CD4-positive, alpha-beta T cell (primary cell): Measurements from ENCODE around the gene RERE. TPM values are rescaled to one million over a fixed set of nuclear protein-coding genes. Genes with fewer than 3 reads are reported as not detected.
A peak's percentile ranks its signal among the peaks of the same experiment; 100 is the strongest.

Experiments
- ATAC-seq: fragments of 200-7000 bp; cut with Tn5 transposase; one replicate; pipeline ENCODE4 v1.10.0; 2022; ENCODE audit warnings: mild to moderate bottlenecking; ENCODE audit not compliant: poor library complexity
- CTCF ChIA-PET: fragments of 350-600 bp; sonication (Branson Sonifier 250); formaldehyde crosslinking; loops from one replicate; lab custom pipeline; 2021; ENCODE audit warnings: antibody characterized with exemption, inconsistent platforms; lab: Charles Lee
- POLR2A ChIA-PET: fragments of 350-600 bp; sonication (Branson Sonifier 250); formaldehyde crosslinking; loops from one replicate; lab custom pipeline; 2021; ENCODE audit warnings: antibody characterized with exemption, inconsistent platforms; lab: Charles Lee
- DNase-seq, 14 experiments: peaks; one replicate each; pipeline ENCODE4 v3.0.0-alpha.2; 2013 to 2020; ENCODE audit warnings: mixed read lengths in 2 of 14
- H3K27ac ChIP-seq, 2 donors: one replicate each; pipeline versions ENCODE4 v1.5.1 to v1.7.0; 2013; ENCODE audit warnings: low read length in 2 of 2, low read depth in 1 of 2, mild to moderate bottlenecking in 1 of 2
- H3K27me3 ChIP-seq, 2 experiments: 1 replicate in 1 of 2; 2 replicates in 1 of 2; pipeline versions ENCODE4 v1.6.1 to v1.7.0; 2013; ENCODE audit warnings: low read length in 2 of 2, control low read depth in 1 of 2, mild to moderate bottlenecking in 1 of 2, moderate library complexity in 1 of 2; ENCODE audit not compliant: insufficient read depth in 2 of 2, control insufficient read depth in 1 of 2
- H3K36me3 ChIP-seq: one replicate; pipeline ENCODE4 v1.6.1; 2013; ENCODE audit warnings: low read length, control low read depth; ENCODE audit not compliant: insufficient read depth
- H3K4me1 ChIP-seq: one replicate; pipeline ENCODE4 v1.6.1; 2013; ENCODE audit warnings: low read length, control low read depth; ENCODE audit not compliant: insufficient read depth
- H3K4me3 ChIP-seq: one replicate; pipeline ENCODE4 v1.5.1; 2013; ENCODE audit warnings: mild to moderate bottlenecking, low read length, moderate library complexity
- H3K9me3 ChIP-seq, 2 experiments: 1 replicate in 1 of 2; 2 replicates in 1 of 2; pipeline versions ENCODE4 v1.6.1 to v1.7.0; 2013; ENCODE audit warnings: low read length in 2 of 2, mild to moderate bottlenecking in 2 of 2, control low read depth in 1 of 2, moderate library complexity in 1 of 2; ENCODE audit not compliant: control insufficient read depth in 1 of 2, insufficient read depth in 1 of 2
- H3K27ac Mint-ChIP-seq: one replicate; pipeline ENCODE4 v1.8.0; 2020; ENCODE audit warnings: mixed read lengths
- H3K27me3 Mint-ChIP-seq: one replicate; pipeline ENCODE4 v1.8.0; 2021; ENCODE audit warnings: mixed read lengths
- H3K36me3 Mint-ChIP-seq: one replicate; pipeline ENCODE4 v1.8.0; 2021; ENCODE audit warnings: low read depth, mixed read lengths
- H3K4me1 Mint-ChIP-seq: one replicate; pipeline ENCODE4 v1.8.0; 2021; ENCODE audit warnings: low read depth, mixed read lengths
- H3K4me3 Mint-ChIP-seq: one replicate; pipeline ENCODE4 v1.8.0; 2020; ENCODE audit warnings: mild to moderate bottlenecking, mixed read lengths
- H3K9me3 Mint-ChIP-seq: one replicate; pipeline ENCODE4 v1.8.0; 2020; ENCODE audit warnings: mixed read lengths
- intact Hi-C, 2 experiments: fragments of 100-400 bp; cut with DNase I in 1 of 2; cut with micrococcal nuclease in 1 of 2; formaldehyde crosslinking; loops; one replicate each; pipeline versions ENCODE4 v1.15.1 to v1.9.0; 2023 to 2025; cut with DNase I, micrococcal nuclease
- total RNA-seq, 174 experiments: library from RNA in 2 of 174; stranded (reverse) in 2 of 174; gene quantifications; one replicate each; pipeline ENCODE4 v1.2.3 and lab custom pipeline; 2021 to 2026
- TF ChIP-seq, protein P1 (sequence below): fragments of 200-600 bp; IDR thresholded peaks from one replicate; pipeline ENCODE4 v1.8.0; 2022; ENCODE audit warnings: antibody characterized with exemption, mild to moderate bottlenecking

The RERE gene
- total RNA-seq, 2 experiments from 2014 or later: 78.4 to 84.0 TPM

DNA sequence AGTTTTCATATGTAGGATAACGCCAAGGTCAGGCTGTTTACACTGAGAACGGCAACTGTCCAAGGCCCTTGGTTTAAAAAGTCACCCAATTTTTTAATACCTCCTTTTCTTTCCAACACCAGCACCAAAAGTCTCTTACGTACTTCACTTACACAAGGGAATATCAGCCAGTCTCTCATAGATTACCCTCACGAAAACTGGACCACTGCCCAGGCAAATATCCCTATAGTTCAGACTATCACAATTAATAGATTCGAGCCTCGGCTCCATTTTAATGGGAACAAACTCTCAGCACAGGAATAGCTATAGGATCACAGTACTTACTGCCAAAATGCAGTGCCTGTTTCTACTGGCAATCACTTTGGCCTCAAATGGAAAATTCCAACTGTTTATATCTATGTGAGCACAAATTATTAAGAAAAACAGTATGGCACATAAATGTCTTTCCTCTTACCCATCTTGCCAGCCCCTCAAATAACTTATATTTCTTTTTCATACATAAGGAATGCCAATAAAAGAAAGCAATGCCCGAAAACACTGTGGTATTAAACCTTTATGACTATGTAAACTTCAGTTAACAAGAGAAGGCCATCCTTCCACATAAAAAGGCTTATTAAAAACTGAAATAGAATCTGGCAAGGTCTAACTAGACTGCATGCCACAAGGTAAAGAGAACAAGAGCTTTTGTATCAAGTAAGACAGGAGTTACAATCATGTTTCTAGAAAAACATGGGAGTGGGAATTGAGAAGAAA lies 401.7 kb downstream of the RERE start:
- Histone ChIP-seq H3K27ac (no peak overlapping the region), H3K27me3 (no peaks in the 10 kb centered on the region), H3K4me1 (peaks cover 62% of the 10 kb centered on the region), H3K9me3 (no peaks in the 10 kb centered on the region), H3K4me3 (no peak overlapping the region), H3K36me3 (peaks cover 84% of the 10 kb centered on the region)
- DNase-seq (no peak), ATAC-seq (no peak)
- H3K27ac Mint-ChIP-seq: peak overlapping the region; percentile 4
- intact Hi-C loops: no loop called here
- no peaks in the 10 kb centered on the region for H3K9me3 Mint-ChIP-seq
- TF ChIP-seq, protein P1, sequence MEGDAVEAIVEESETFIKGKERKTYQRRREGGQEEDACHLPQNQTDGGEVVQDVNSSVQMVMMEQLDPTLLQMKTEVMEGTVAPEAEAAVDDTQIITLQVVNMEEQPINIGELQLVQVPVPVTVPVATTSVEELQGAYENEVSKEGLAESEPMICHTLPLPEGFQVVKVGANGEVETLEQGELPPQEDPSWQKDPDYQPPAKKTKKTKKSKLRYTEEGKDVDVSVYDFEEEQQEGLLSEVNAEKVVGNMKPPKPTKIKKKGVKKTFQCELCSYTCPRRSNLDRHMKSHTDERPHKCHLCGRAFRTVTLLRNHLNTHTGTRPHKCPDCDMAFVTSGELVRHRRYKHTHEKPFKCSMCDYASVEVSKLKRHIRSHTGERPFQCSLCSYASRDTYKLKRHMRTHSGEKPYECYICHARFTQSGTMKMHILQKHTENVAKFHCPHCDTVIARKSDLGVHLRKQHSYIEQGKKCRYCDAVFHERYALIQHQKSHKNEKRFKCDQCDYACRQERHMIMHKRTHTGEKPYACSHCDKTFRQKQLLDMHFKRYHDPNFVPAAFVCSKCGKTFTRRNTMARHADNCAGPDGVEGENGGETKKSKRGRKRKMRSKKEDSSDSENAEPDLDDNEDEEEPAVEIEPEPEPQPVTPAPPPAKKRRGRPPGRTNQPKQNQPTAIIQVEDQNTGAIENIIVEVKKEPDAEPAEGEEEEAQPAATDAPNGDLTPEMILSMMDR: no peak
- no peaks in the 10 kb centered on the region for H3K27me3 Mint-ChIP-seq
- H3K4me3 Mint-ChIP-seq: no peak overlapping the region
- ChIA-PET POLR2A (interaction anchor here (1.9 kb wide), 1 partner anchor 9 kb away, joined by 7 read pairs; no protein-coding TSS in a partner anchor), CTCF (no interaction called here)
- peaks cover 41% of the 10 kb centered on the region for H3K4me1 Mint-ChIP-seq
- peaks cover 47% of the 10 kb centered on the region for H3K36me3 Mint-ChIP-seq

DNA sequence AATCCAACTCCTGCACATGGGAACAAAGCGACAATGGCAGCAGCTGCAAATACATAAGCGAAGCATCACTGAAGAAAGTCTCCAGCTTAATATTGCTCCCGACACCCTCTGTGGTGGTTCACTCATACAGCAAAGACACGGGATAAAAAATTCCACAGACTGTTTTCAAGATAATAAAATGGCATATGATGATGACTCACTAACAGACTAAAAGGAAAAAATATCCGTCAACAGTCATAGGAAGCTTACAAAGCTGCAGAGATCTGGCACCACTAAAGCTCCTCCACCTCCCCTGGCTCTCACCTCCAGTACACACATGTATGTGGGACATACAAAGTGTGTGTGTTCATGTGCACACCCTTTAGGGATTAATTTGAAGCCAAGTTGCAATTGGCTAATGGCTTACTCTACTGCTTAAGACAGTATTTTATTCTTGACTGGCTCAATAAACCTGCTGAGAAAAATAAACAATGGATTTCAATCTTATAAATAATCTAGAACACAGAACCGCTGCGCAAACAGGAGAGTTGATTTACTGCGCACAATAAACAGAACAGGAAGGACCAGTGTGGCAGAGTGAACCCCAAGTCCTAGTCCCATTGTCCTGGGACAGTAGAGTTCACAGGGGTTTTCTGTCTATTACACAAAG lies 405.1 kb downstream of the RERE start:
- peaks cover 66% of the 10 kb centered on the region for H3K4me1 ChIP-seq
- H3K4me3 ChIP-seq: no peak overlapping the region
- ChIA-PET POLR2A (interaction anchor here (1.0 kb wide), 1 partner anchor 10 kb away, joined by 3 read pairs; no protein-coding TSS in a partner anchor), CTCF (no interaction called here)
- H3K27me3 ChIP-seq: no peaks in the 10 kb centered on the region
- no peaks in the 10 kb centered on the region for H3K9me3 ChIP-seq
- TF ChIP-seq, protein P1: no peak
- Mint-ChIP-seq H3K4me1 (peaks cover 75% of the 10 kb centered on the region), H3K9me3 (no peaks in the 10 kb centered on the region), H3K27ac (peak overlapping the region; percentile 38), H3K27me3 (no peaks in the 10 kb centered on the region), H3K36me3 (peaks cover 64% of the 10 kb centered on the region), H3K4me3 (no peak overlapping the region)
- H3K36me3 ChIP-seq: peaks cover 72% of the 10 kb centered on the region
- no peak for DNase-seq
- no peak overlapping the region for H3K27ac ChIP-seq
- ATAC-seq: no peak
- intact Hi-C loops: no loop called here

DNA sequence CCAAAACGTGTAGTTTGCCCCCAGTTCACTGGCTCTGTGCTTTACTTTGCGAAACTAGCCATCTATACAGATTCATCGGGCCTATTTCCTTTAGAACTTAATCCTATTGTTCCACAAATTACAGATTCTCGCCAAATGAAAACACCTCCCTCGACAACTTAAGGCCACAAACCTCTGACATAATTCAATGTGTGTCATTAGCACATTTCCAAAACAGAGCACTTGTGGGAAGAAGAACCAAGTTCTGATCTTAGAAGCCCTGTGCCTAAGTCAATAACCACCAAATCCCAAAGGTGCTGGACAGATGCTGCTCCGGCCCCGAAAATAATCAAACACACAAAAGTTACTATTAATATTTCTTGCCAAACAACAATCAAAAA lies 405.6 kb downstream of the RERE start:
- no peaks in the 10 kb centered on the region for H3K9me3 ChIP-seq
- peaks cover 71% of the 10 kb centered on the region for H3K36me3 ChIP-seq
- no peak overlapping the region for H3K4me3 ChIP-seq
- peaks cover 69% of the 10 kb centered on the region for H3K4me1 ChIP-seq
- Mint-ChIP-seq H3K27me3 (no peaks in the 10 kb centered on the region), H3K9me3 (no peaks in the 10 kb centered on the region), H3K4me3 (no peak overlapping the region), H3K4me1 (peaks cover 76% of the 10 kb centered on the region), H3K36me3 (peaks cover 66% of the 10 kb centered on the region), H3K27ac (peak overlapping the region; percentile 38)
- ATAC-seq (no peak), DNase-seq (no peak)
- H3K27ac ChIP-seq: no peak overlapping the region
- POLR2A ChIA-PET: interaction anchor here (1.0 kb wide), 1 partner anchor 10 kb away, joined by 3 read pairs; no protein-coding TSS in a partner anchor
- no peaks in the 10 kb centered on the region for H3K27me3 ChIP-seq
- intact Hi-C loops: no loop called here
- CTCF ChIA-PET: no interaction called here
- TF ChIP-seq, protein P1: no peak
